HL-60 (cell line): ENCODE data around the gene PCDHGA7.
A peak's percentile ranks its signal among the peaks of the same experiment; 100 is the strongest.

Experiments used
- DNase-seq, 2 experiments: peaks; one replicate each; pipeline ENCODE4 v3.0.0-alpha.2; 2010 to 2020; ENCODE audit warnings: low read depth in 1 of 2, low spot score in 1 of 2
- H3K27ac ChIP-seq: fragments of 250-450 bp; sonication (Bioruptor Pico); replicated peaks from 2 replicates; pipeline ENCODE4 v1.5.1; 2020; ENCODE audit warnings: mild to moderate bottlenecking, moderate library complexity
- H3K27me3 ChIP-seq: fragments of 250-450 bp; sonication (Bioruptor Pico); 2 replicates; pipeline ENCODE4 v1.5.1; 2021; ENCODE audit warnings: mild to moderate bottlenecking, moderate library complexity; ENCODE audit not compliant: insufficient read depth, poor library complexity, severe bottlenecking
- H3K4me3 ChIP-seq: replicated peaks from 2 replicates; pipeline ENCODE4 v1.5.1; 2011; ENCODE audit warnings: mild to moderate bottlenecking, control low read depth, low read length; ENCODE audit not compliant: insufficient read depth
- GABPA ChIP-seq: IDR thresholded peaks from 2 replicates; pipeline ENCODE4 v1.6.1; 2012; ENCODE audit warnings: low read depth
- POLR2AphosphoS5 ChIP-seq: IDR thresholded peaks from 2 replicates; pipeline ENCODE4 v1.6.1; 2012; ENCODE audit warnings: low read depth
- SPI1 ChIP-seq: IDR thresholded peaks from 2 replicates; pipeline ENCODE4 v1.6.1; 2012; ENCODE audit warnings: low read depth, mild to moderate bottlenecking, borderline replicate concordance
- TF ChIP-seq, protein P1 (sequence below): IDR thresholded peaks from 2 replicates; pipeline ENCODE4 v1.6.1; 2012; ENCODE audit warnings: low read depth; ENCODE audit not compliant: insufficient replicate concordance
- TF ChIP-seq, protein P2 (sequence below): IDR thresholded peaks from one replicate; pipeline ENCODE4 v1.5.1; 2011; ENCODE audit warnings: low read length, control low read depth, inconsistent platforms; ENCODE audit not compliant: insufficient read depth

The PCDHGA7 gene

DNA sequence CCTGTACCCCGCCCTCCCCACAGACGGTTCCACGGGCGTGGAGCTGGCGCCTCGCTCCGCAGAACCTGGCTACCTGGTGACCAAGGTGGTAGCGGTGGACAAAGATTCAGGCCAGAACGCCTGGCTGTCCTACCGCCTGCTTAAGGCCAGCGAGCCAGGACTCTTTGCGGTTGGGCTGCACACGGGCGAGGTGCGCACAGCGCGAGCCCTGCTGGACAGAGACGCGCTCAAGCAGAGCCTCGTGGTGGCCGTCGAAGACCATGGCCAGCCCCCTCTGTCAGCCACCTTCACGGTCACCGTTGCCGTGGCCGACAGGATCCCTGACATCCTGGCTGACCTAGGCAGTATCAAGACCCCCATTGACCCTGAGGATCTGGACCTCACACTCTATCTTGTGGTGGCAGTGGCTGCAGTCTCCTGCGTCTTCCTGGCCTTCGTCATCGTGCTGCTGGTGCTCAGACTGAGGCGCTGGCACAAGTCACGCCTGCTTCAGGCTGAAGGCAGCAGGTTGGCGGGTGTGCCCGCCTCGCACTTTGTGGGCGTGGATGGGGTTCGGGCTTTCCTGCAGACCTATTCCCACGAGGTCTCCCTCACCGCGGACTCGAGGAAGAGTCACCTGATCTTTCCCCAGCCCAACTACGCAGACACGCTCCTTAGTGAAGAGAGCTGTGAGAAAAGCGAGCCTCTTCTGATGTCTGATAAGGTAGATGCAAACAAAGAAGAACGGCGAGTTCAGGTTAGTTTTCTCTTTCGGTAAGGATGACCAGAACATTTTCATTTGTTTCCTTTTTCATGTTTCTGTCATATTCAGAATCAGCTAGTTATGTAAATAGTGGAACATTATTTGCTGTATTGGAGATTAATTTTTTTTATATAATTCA is 16.3 kb upstream of the PCDHGA7 start:
- DNase-seq = no peak
- H3K27me3 ChIP-seq = no peaks in the 10 kb centered on the region
- no peak overlapping the region for H3K4me3 ChIP-seq
- H3K27ac ChIP-seq = no peak overlapping the region
- TF ChIP-seq, protein P1, sequence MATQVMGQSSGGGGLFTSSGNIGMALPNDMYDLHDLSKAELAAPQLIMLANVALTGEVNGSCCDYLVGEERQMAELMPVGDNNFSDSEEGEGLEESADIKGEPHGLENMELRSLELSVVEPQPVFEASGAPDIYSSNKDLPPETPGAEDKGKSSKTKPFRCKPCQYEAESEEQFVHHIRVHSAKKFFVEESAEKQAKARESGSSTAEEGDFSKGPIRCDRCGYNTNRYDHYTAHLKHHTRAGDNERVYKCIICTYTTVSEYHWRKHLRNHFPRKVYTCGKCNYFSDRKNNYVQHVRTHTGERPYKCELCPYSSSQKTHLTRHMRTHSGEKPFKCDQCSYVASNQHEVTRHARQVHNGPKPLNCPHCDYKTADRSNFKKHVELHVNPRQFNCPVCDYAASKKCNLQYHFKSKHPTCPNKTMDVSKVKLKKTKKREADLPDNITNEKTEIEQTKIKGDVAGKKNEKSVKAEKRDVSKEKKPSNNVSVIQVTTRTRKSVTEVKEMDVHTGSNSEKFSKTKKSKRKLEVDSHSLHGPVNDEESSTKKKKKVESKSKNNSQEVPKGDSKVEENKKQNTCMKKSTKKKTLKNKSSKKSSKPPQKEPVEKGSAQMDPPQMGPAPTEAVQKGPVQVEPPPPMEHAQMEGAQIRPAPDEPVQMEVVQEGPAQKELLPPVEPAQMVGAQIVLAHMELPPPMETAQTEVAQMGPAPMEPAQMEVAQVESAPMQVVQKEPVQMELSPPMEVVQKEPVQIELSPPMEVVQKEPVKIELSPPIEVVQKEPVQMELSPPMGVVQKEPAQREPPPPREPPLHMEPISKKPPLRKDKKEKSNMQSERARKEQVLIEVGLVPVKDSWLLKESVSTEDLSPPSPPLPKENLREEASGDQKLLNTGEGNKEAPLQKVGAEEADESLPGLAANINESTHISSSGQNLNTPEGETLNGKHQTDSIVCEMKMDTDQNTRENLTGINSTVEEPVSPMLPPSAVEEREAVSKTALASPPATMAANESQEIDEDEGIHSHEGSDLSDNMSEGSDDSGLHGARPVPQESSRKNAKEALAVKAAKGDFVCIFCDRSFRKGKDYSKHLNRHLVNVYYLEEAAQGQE = no peak
- TF ChIP-seq SPI1 (no peak), POLR2AphosphoS5 (no peak), GABPA (no peak)
- TF ChIP-seq, protein P2, sequence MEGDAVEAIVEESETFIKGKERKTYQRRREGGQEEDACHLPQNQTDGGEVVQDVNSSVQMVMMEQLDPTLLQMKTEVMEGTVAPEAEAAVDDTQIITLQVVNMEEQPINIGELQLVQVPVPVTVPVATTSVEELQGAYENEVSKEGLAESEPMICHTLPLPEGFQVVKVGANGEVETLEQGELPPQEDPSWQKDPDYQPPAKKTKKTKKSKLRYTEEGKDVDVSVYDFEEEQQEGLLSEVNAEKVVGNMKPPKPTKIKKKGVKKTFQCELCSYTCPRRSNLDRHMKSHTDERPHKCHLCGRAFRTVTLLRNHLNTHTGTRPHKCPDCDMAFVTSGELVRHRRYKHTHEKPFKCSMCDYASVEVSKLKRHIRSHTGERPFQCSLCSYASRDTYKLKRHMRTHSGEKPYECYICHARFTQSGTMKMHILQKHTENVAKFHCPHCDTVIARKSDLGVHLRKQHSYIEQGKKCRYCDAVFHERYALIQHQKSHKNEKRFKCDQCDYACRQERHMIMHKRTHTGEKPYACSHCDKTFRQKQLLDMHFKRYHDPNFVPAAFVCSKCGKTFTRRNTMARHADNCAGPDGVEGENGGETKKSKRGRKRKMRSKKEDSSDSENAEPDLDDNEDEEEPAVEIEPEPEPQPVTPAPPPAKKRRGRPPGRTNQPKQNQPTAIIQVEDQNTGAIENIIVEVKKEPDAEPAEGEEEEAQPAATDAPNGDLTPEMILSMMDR = no peak

DNA sequence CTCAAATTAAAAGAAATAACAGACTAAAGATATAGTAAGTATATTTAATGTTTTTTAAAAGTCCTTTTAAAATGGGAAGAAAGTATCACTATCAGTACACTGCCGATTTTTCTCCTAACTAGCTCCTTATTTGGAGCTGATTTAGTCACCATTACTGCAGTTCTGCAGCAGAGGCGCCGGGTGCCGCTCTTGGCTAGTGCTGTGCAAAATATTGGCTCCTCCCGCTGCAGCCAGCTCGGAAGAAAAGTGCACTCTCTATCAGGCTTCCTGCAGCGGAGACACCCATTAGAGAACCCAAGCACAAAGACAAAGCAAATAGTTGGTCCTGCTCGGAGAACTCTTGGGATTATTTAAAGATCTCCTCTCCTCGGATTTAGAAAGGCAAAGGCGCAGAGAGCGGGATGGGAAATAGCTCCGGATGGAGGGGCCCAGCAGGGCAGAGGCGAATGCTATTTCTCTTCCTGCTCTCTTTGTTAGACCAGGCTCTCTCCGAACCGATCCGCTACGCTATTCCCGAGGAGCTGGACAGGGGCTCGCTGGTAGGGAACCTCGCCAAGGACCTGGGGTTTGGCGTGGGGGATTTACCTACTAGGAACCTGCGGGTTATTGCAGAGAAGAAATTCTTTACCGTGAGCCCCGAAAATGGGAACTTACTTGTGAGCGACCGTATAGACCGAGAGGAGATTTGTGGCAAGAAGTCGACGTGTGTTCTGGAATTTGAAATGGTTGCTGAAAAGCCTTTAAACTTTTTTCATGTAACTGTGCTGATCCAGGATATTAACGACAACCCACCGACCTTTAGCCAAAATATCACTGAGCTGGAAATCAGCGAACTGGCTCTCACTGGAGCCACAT is 12.3 kb upstream of the PCDHGA7 start, which contains the start of gene PCDHGB3:
Gene PCDHGB3 (plus strand): TSS at position 249 of the 855 bp plus-strand sequence. CDS start 153 bp downstream, at position 402.
- peak; percentile 55 to 81 for DNase-seq
- H3K27me3 ChIP-seq = no peaks in the 10 kb centered on the region
- H3K27ac ChIP-seq = no peak within 1 kb of the TSS
- H3K4me3 ChIP-seq = peak within 1 kb of the TSS; percentile 56
- no peak for TF ChIP-seq GABPA
- TF ChIP-seq SPI1 = no peak
- TF ChIP-seq, protein P1 = peak; percentile 27
- no peak for TF ChIP-seq POLR2AphosphoS5
- TF ChIP-seq, protein P2 = peak; percentile 70

DNA sequence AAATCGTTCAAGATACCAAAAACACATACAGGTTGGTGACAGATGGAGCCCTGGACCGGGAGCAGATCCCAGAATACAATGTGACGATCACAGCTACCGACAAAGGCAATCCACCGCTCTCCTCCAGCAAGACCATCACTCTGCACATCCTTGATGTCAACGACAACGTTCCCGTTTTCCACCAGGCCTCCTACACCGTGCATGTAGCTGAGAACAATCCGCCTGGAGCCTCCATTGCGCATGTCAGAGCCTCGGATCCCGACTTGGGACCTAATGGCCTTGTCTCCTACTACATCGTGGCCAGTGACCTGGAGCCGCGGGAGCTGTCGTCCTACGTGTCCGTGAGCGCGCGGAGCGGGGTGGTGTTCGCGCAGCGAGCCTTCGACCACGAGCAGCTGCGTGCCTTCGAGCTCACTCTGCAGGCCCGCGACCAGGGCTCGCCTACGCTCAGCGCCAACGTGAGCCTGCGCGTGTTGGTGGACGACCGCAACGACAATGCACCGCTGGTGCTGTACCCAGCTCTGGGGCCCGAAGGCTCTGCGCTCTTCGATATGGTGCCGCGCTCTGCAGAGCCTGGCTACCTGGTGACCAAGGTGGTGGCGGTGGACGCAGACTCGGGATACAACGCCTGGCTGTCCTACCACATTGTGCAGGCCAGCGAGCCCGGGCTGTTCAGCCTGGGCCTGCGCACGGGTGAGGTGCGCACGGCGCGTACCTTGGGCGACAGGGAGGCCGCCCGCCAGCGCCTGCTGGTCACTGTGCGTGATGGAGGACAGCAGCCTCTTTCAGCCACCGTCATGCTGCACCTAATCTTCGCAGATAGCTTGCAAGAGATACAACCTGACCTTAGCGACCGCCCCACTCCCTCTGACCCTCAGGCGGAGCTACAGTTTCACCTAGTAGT is 10.7 kb upstream of the PCDHGA7 start:
- TF ChIP-seq, protein P2 = no peak
- TF ChIP-seq, protein P1 = no peak
- TF ChIP-seq GABPA (no peak), SPI1 (no peak), POLR2AphosphoS5 (no peak)
- no peak overlapping the region for H3K4me3 ChIP-seq

More for the DNA sequence above, 10.7 kb upstream of the PCDHGA7 start:
- Histone ChIP-seq H3K27me3 (no peaks in the 10 kb centered on the region), H3K27ac (no peak overlapping the region)
- DNase-seq = no peak
